SK-N-SH (cell line): ENCODE measurements around the gene REG1A. TPM values are rescaled to one million over a fixed set of nuclear protein-coding genes. Genes with fewer than 3 reads are reported as not detected.

ENCODE experiments used
- CTCF ChIA-PET: fragments of 300-600, 350-600 bp; formaldehyde crosslinking; extraction: SDS; loops from one replicate; lab custom pipeline; 2021; lab: Yijun Ruan, JAX
- POLR2A ChIA-PET: fragments of 350-600 bp; sonication (Branson Sonifier 250); formaldehyde crosslinking; extraction: SDS; loops from one replicate; lab custom pipeline; 2020; ENCODE audit warnings: antibody characterized with exemption, inconsistent platforms; lab: Yijun Ruan, JAX
- DNase-seq: peaks from one replicate; pipeline ENCODE4 v3.0.0; 2012
- H2AFZ ChIP-seq: fragments of 200-600 bp; sonication (generic); 2 replicates; pipeline ENCODE4 v1.8.1; 2016; ENCODE audit warnings: antibody characterized with exemption, mild to moderate bottlenecking, low read depth
- H3F3A ChIP-seq: fragments of 200-600 bp; sonication (generic); replicated peaks from 2 replicates; pipeline ENCODE3; 2016; ENCODE audit warnings: antibody characterized with exemption, mild to moderate bottlenecking; ENCODE audit not compliant: insufficient read depth
- H3K27ac ChIP-seq, 2 experiments: fragments of 200-500 bp in 1 of 2; fragments of 200-600 bp in 1 of 2; sonication (Bioruptor generic) in 1 of 2; sonication (generic), shearing (Covaris generic) in 1 of 2; 2 replicates each; pipeline versions ENCODE4 v1.5.1 to v1.6.1; 2014 to 2016; ENCODE audit warnings: low read depth in 2 of 2, inconsistent platforms in 1 of 2, low read length in 1 of 2, mild to moderate bottlenecking in 1 of 2, mixed read lengths in 1 of 2
- H3K27me3 ChIP-seq: fragments of 200-600 bp; sonication (generic), shearing (Covaris generic); 2 replicates; pipeline ENCODE4 v1.6.1; 2016; ENCODE audit warnings: mixed run types; ENCODE audit not compliant: insufficient read depth
- H3K36me3 ChIP-seq, 2 experiments: fragments of 200-500 bp in 1 of 2; fragments of 200-600 bp in 1 of 2; sonication (Bioruptor generic) in 1 of 2; sonication (generic) in 1 of 2; replicated peaks in 1 of 2; 2 replicates each; pipeline versions ENCODE3 to v1.5.1; 2014 to 2016; ENCODE audit warnings: low read length in 1 of 2, mild to moderate bottlenecking in 1 of 2; ENCODE audit not compliant: insufficient read depth in 2 of 2, control insufficient read depth in 1 of 2
- H3K4me1 ChIP-seq, 2 experiments: fragments of 200-500 bp in 1 of 2; fragments of 200-600 bp in 1 of 2; sonication (Bioruptor generic) in 1 of 2; sonication (generic), shearing (Covaris generic) in 1 of 2; 2 replicates each; pipeline versions ENCODE4 v1.5.1 to v1.6.1; 2014 to 2016; ENCODE audit warnings: low read depth in 1 of 2, low read length in 1 of 2, mixed run types in 1 of 2; ENCODE audit not compliant: insufficient read depth in 2 of 2, control insufficient read depth in 1 of 2
- H3K4me2 ChIP-seq: fragments of 200-600 bp; sonication (generic), shearing (Covaris generic); 2 replicates; pipeline ENCODE4 v1.6.1; 2017; ENCODE audit warnings: mixed run types
- H3K4me3 ChIP-seq, 2 experiments: fragments of 200-500 bp in 1 of 2; fragments of 200-600 bp in 1 of 2; sonication (Bioruptor generic) in 1 of 2; sonication (generic), shearing (Covaris generic) in 1 of 2; 2 replicates each; pipeline versions ENCODE4 v1.5.1 to v1.8.1; 2014 to 2016; ENCODE audit warnings: low read depth in 2 of 2, inconsistent platforms in 1 of 2, low read length in 1 of 2, mild to moderate bottlenecking in 1 of 2, mixed read lengths in 1 of 2, moderate library complexity in 1 of 2
- H3K79me2 ChIP-seq: fragments of 200-600 bp; sonication (generic); 2 replicates; pipeline ENCODE4 v1.8.1; 2017; ENCODE audit warnings: mild to moderate bottlenecking; ENCODE audit not compliant: insufficient read depth
- H3K9ac ChIP-seq: fragments of 200-600 bp; sonication (generic); 2 replicates; pipeline ENCODE4 v1.6.1; 2017; ENCODE audit warnings: mixed run types
- H3K9me2 ChIP-seq: fragments of 200-600 bp; sonication (generic); 2 replicates; pipeline ENCODE4 v1.6.1; 2017; ENCODE audit warnings: mixed run types
- H3K9me3 ChIP-seq: fragments of 200-600 bp; sonication (generic); 2 replicates; pipeline ENCODE4 v1.6.1; 2017; ENCODE audit warnings: mixed run types, mild to moderate bottlenecking, moderate library complexity
- H4K20me1 ChIP-seq: fragments of 200-600 bp; sonication (generic); 2 replicates; pipeline ENCODE4 v1.6.1; 2017; ENCODE audit warnings: mild to moderate bottlenecking, mixed run types; ENCODE audit not compliant: insufficient read depth
- CHD2 ChIP-seq: fragments of 150-350 bp; IDR thresholded peaks from 2 replicates; pipeline ENCODE4 v1.6.1; 2018; ENCODE audit warnings: low read length; ENCODE audit not compliant: partially characterized antibody
- EP300 ChIP-seq, 2 experiments: IDR thresholded peaks; 2 replicates each; pipeline versions ENCODE4 v1.4.0 to v1.6.1; 2012; ENCODE audit warnings: borderline replicate concordance in 1 of 2, low read depth in 1 of 2, low read length in 1 of 2
- FOXJ3 ChIP-seq: sonication (generic); formaldehyde crosslinking; IDR thresholded peaks from 2 replicates; pipeline ENCODE4 v1.5.1; 2020; ENCODE audit warnings: mild to moderate bottlenecking, missing genetic modification reagents
- GATA2 ChIP-seq: sonication (generic); formaldehyde crosslinking; IDR thresholded peaks from 2 replicates; pipeline ENCODE4 v1.5.0; 2020; ENCODE audit warnings: mild to moderate bottlenecking, missing genetic modification reagents
- JUND ChIP-seq: IDR thresholded peaks from 2 replicates; pipeline ENCODE4 v1.4.0; 2012
- NFIC ChIP-seq: IDR thresholded peaks from 2 replicates; pipeline ENCODE4 v1.4.0; 2012; ENCODE audit warnings: borderline replicate concordance
- RAD21 ChIP-seq: IDR thresholded peaks from 2 replicates; pipeline ENCODE4 v1.6.1; 2012; ENCODE audit warnings: mild to moderate bottlenecking, low read length
- RCOR1 ChIP-seq: fragments of 150-350 bp; IDR thresholded peaks from 2 replicates; pipeline ENCODE4 v1.6.1; 2017; ENCODE audit warnings: antibody characterized with exemption, low read length
- RFX5 ChIP-seq: IDR thresholded peaks from 2 replicates; pipeline ENCODE4 v1.6.1; 2012; ENCODE audit warnings: mild to moderate bottlenecking, improper control_type of control experiment, low read length
- SIN3A ChIP-seq: IDR thresholded peaks from 2 replicates; pipeline ENCODE4 v1.6.1; 2012; ENCODE audit warnings: low read depth, mild to moderate bottlenecking, low read length, moderate library complexity, borderline replicate concordance
- SMC3 ChIP-seq: IDR thresholded peaks from 2 replicates; pipeline ENCODE4 v1.6.1; 2012; ENCODE audit warnings: low read depth, low read length, improper control_type of control experiment
- TCF12 ChIP-seq: IDR thresholded peaks from 2 replicates; pipeline ENCODE4 v1.4.0; 2012
- TEAD4 ChIP-seq: IDR thresholded peaks from 2 replicates; pipeline ENCODE4 v1.4.0; 2012; ENCODE audit warnings: mild to moderate bottlenecking, borderline replicate concordance; ENCODE audit not compliant: insufficient read depth
- USF2 ChIP-seq: fragments of 150-350 bp; IDR thresholded peaks from 2 replicates; pipeline ENCODE4 v1.6.1; 2017; ENCODE audit warnings: antibody characterized with exemption, low read length, low read depth, borderline replicate concordance
- YY1 ChIP-seq: IDR thresholded peaks from 2 replicates; pipeline ENCODE4 v1.4.0; 2012; ENCODE audit warnings: low read depth, mild to moderate bottlenecking
- polyA plus RNA-seq, 3 experiments: library from polyadenylated mRNA; depleted of rRNA; stranded (reverse); fragments of >200 nt; gene quantifications; 2 replicates each; pipeline ENCODE4 v1.2.3, GENCODE V29; 2012
- TF ChIP-seq, protein P1 (sequence below): IDR thresholded peaks from 2 replicates; pipeline ENCODE4 v1.4.0; 2012; ENCODE audit warnings: low read depth, borderline replicate concordance
- TF ChIP-seq, protein P2 (sequence below): IDR thresholded peaks from 2 replicates; pipeline ENCODE4 v1.6.1; 2012; ENCODE audit warnings: mild to moderate bottlenecking, low read depth, low read length, moderate library complexity
- TF ChIP-seq, protein P3 (sequence below): fragments of 200-600 bp; sonication (generic); IDR thresholded peaks from 2 replicates; pipeline ENCODE4 v1.6.1; 2017; ENCODE audit warnings: antibody characterized with exemption, mild to moderate bottlenecking, moderate library complexity
- TF ChIP-seq, protein P4 (sequence below): IDR thresholded peaks from 2 replicates; pipeline ENCODE4 v1.4.0; 2012; ENCODE audit warnings: low read depth, borderline replicate concordance

Gene REG1A
- polyA plus RNA-seq, 1 of the 3 experiments (the other 2 are of a cell fraction): not detected

DNA sequence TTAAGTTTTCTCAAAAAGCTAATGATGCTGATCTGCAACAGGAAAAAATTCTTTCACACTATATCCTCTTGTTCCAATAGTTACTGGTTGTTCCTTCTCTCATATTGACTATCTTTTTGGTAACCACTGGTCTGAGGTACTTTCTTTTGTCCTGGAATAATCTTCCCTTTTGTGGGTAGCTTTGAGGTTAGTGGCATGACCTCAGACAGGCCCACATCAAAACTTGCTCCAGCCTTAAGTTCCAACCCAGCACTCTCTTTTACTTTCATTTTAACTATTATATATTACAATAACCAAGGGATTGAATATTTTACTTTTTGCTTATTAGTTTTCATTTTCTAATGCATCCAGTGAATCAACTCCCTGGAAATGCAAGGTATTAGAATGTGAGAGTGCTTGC lies 9.5 kb downstream of the REG1A start:
- no peaks in the 10 kb centered on the region for H3K36me3 ChIP-seq
- DNase-seq: no peak
- ChIA-PET POLR2A (no interaction called here), CTCF (no interaction called here)
- no peaks in the 10 kb centered on the region for H3K79me2 ChIP-seq
- H3K4me2 ChIP-seq: no peak overlapping the region
- H3K9ac ChIP-seq: no peak overlapping the region
- no peaks in the 10 kb centered on the region for H3F3A ChIP-seq
- H3K9me2 ChIP-seq: no peaks in the 10 kb centered on the region
- no peak overlapping the region for H3K27ac ChIP-seq
- no peaks in the 10 kb centered on the region for H4K20me1 ChIP-seq
- TF ChIP-seq, protein P1, sequence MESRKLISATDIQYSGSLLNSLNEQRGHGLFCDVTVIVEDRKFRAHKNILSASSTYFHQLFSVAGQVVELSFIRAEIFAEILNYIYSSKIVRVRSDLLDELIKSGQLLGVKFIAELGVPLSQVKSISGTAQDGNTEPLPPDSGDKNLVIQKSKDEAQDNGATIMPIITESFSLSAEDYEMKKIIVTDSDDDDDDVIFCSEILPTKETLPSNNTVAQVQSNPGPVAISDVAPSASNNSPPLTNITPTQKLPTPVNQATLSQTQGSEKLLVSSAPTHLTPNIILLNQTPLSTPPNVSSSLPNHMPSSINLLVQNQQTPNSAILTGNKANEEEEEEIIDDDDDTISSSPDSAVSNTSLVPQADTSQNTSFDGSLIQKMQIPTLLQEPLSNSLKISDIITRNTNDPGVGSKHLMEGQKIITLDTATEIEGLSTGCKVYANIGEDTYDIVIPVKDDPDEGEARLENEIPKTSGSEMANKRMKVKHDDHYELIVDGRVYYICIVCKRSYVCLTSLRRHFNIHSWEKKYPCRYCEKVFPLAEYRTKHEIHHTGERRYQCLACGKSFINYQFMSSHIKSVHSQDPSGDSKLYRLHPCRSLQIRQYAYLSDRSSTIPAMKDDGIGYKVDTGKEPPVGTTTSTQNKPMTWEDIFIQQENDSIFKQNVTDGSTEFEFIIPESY: no peak
- TF ChIP-seq CHD2 (no peak), NFIC (no peak), RFX5 (no peak), TCF12 (no peak), SMC3 (no peak), USF2 (no peak), EP300 (IDR thresholded peaks at IDR 0.05; ENCODE audit: borderline replicate concordance in 1 of 2, low read depth in 1 of 2, low read length in 1 of 2) (no peak), TEAD4 (no peak), RCOR1 (no peak), FOXJ3 (CRISPR knock-in tag) (no peak), RAD21 (no peak), JUND (no peak), YY1 (no peak), GATA2 (no peak), SIN3A (no peak)
- TF ChIP-seq, protein P2, sequence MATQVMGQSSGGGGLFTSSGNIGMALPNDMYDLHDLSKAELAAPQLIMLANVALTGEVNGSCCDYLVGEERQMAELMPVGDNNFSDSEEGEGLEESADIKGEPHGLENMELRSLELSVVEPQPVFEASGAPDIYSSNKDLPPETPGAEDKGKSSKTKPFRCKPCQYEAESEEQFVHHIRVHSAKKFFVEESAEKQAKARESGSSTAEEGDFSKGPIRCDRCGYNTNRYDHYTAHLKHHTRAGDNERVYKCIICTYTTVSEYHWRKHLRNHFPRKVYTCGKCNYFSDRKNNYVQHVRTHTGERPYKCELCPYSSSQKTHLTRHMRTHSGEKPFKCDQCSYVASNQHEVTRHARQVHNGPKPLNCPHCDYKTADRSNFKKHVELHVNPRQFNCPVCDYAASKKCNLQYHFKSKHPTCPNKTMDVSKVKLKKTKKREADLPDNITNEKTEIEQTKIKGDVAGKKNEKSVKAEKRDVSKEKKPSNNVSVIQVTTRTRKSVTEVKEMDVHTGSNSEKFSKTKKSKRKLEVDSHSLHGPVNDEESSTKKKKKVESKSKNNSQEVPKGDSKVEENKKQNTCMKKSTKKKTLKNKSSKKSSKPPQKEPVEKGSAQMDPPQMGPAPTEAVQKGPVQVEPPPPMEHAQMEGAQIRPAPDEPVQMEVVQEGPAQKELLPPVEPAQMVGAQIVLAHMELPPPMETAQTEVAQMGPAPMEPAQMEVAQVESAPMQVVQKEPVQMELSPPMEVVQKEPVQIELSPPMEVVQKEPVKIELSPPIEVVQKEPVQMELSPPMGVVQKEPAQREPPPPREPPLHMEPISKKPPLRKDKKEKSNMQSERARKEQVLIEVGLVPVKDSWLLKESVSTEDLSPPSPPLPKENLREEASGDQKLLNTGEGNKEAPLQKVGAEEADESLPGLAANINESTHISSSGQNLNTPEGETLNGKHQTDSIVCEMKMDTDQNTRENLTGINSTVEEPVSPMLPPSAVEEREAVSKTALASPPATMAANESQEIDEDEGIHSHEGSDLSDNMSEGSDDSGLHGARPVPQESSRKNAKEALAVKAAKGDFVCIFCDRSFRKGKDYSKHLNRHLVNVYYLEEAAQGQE: no peak
- TF ChIP-seq, protein P3, sequence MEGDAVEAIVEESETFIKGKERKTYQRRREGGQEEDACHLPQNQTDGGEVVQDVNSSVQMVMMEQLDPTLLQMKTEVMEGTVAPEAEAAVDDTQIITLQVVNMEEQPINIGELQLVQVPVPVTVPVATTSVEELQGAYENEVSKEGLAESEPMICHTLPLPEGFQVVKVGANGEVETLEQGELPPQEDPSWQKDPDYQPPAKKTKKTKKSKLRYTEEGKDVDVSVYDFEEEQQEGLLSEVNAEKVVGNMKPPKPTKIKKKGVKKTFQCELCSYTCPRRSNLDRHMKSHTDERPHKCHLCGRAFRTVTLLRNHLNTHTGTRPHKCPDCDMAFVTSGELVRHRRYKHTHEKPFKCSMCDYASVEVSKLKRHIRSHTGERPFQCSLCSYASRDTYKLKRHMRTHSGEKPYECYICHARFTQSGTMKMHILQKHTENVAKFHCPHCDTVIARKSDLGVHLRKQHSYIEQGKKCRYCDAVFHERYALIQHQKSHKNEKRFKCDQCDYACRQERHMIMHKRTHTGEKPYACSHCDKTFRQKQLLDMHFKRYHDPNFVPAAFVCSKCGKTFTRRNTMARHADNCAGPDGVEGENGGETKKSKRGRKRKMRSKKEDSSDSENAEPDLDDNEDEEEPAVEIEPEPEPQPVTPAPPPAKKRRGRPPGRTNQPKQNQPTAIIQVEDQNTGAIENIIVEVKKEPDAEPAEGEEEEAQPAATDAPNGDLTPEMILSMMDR: no peak
- TF ChIP-seq, protein P4, sequence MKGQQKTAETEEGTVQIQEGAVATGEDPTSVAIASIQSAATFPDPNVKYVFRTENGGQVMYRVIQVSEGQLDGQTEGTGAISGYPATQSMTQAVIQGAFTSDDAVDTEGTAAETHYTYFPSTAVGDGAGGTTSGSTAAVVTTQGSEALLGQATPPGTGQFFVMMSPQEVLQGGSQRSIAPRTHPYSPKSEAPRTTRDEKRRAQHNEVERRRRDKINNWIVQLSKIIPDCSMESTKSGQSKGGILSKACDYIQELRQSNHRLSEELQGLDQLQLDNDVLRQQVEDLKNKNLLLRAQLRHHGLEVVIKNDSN: no peak
- TF ChIP-seq, all 33 proteins: peak for 0
- H2AFZ ChIP-seq: no peak overlapping the region
- no peak overlapping the region for H3K4me3 ChIP-seq
- H3K9me3 ChIP-seq: no peaks in the 10 kb centered on the region
- no peaks in the 10 kb centered on the region for H3K4me1 ChIP-seq
- no peaks in the 10 kb centered on the region for H3K27me3 ChIP-seq
